Medulla oblongata (tissue), 1 donor: ENCODE data around the gene PSEN1.

Experiments used
- DNase-seq: peaks from one replicate; pipeline ENCODE4 v3.0.0-alpha.2; 2015; ENCODE audit errors: extremely low spot score

PSEN1 gene

GRCh38 chr14:73253323-73253610 lies 117.0 kb downstream of the PSEN1 start:
- DNase-seq, result no peak

GRCh38 chr14:73253721-73254120 lies 117.4 kb downstream of the PSEN1 start:
- no peak for DNase-seq

- DNase-seq, result no peak
Observed at GRCh38 chr14:73254247-73255004, 118.1 kb downstream of the PSEN1 start.

GRCh38 chr14:73255005-73255400 lies 118.7 kb downstream of the PSEN1 start:
- no peak for DNase-seq

- no peak for DNase-seq
Observed at GRCh38 chr14:73255693-73256225, 119.5 kb downstream of the PSEN1 start.

GRCh38 chr14:73258076-73258475 lies 121.8 kb downstream of the PSEN1 start:
- DNase-seq, result no peak

- no peak for DNase-seq
Observed at GRCh38 chr14:73258845-73259611, 122.7 kb downstream of the PSEN1 start.

- DNase-seq, result no peak
Observed at GRCh38 chr14:73259837-73260236, 123.5 kb downstream of the PSEN1 start.

GRCh38 chr14:73260574-73260973 lies 124.3 kb downstream of the PSEN1 start:
- DNase-seq, result no peak

- DNase-seq, result no peak
Observed at GRCh38 chr14:73261075-73261474, 124.8 kb downstream of the PSEN1 start.

GRCh38 chr14:73261520-73262426 lies 125.5 kb downstream of the PSEN1 start:
- no peak for DNase-seq

GRCh38 chr14:73262427-73263183 lies 126.3 kb downstream of the PSEN1 start:
- no peak for DNase-seq

GRCh38 chr14:73263606-73264005 lies 127.3 kb downstream of the PSEN1 start:
- no peak for DNase-seq

GRCh38 chr14:73264080-73264884 lies 128.0 kb downstream of the PSEN1 start:
- DNase-seq, result no peak

- DNase-seq, result no peak
Observed at GRCh38 chr14:73264885-73265720, 128.8 kb downstream of the PSEN1 start.

GRCh38 chr14:73265721-73266046 lies 129.4 kb downstream of the PSEN1 start:
- no peak for DNase-seq

- DNase-seq, result no peak
Observed at GRCh38 chr14:73266317-73266716, 130.0 kb downstream of the PSEN1 start.

- no peak for DNase-seq
Observed at GRCh38 chr14:73267474-73267873, 131.2 kb downstream of the PSEN1 start.

GRCh38 chr14:73269729-73270531 lies 133.6 kb downstream of the PSEN1 start:
- DNase-seq, result peak; percentile 31
